Endodermal cell (in vitro differentiated cells): ENCODE results near the gene RIN3. TPM values are rescaled to one million over a fixed set of nuclear protein-coding genes. Genes with fewer than 3 reads are reported as not detected.

ENCODE experiments used
- DNase-seq: peaks from one replicate; pipeline ENCODE4 v3.0.0-alpha.2; 2017
- H3K27ac ChIP-seq: 2 replicates; pipeline ENCODE4 v1.5.1; 2013; ENCODE audit warnings: mild to moderate bottlenecking, low read depth, low read length, moderate library complexity
- H3K27me3 ChIP-seq: 2 replicates; pipeline ENCODE4 v1.6.1; 2013; ENCODE audit warnings: mild to moderate bottlenecking, low read length, moderate library complexity; ENCODE audit not compliant: insufficient read depth, control insufficient read depth, poor library complexity, severe bottlenecking
- H3K36me3 ChIP-seq: 2 replicates; pipeline ENCODE4 v1.7.0; 2013; ENCODE audit warnings: mild to moderate bottlenecking, low read length, moderate library complexity; ENCODE audit not compliant: control insufficient read depth, insufficient read depth
- H3K4me1 ChIP-seq: one replicate; pipeline ENCODE4 v1.7.0; 2013; ENCODE audit warnings: low read length; ENCODE audit not compliant: control insufficient read depth, insufficient read depth
- H3K4me3 ChIP-seq: 2 replicates; pipeline ENCODE4 v1.5.1; 2013; ENCODE audit warnings: mild to moderate bottlenecking, low read length, moderate library complexity
- H3K9ac ChIP-seq: 2 replicates; pipeline ENCODE4 v1.6.1; 2013; ENCODE audit warnings: mild to moderate bottlenecking, low read length, moderate library complexity; ENCODE audit not compliant: poor library complexity, severe bottlenecking; ENCODE audit errors: extremely low read depth
- H3K9me3 ChIP-seq: 2 replicates; pipeline ENCODE4 v1.6.1; 2013; ENCODE audit warnings: mild to moderate bottlenecking, low read length, moderate library complexity; ENCODE audit not compliant: control insufficient read depth
- H3K27ac Mint-ChIP-seq: 2 replicates; pipeline ENCODE4 v1.8.0; 2020; ENCODE audit warnings: mixed read lengths
- H3K27me3 Mint-ChIP-seq: 2 replicates; pipeline ENCODE4 v1.8.0; 2021; ENCODE audit warnings: mild to moderate bottlenecking, mixed read lengths; ENCODE audit not compliant: insufficient read depth
- H3K36me3 Mint-ChIP-seq: 2 replicates; pipeline ENCODE4 v1.8.0; 2020; ENCODE audit warnings: low read depth, mixed read lengths
- H3K4me1 Mint-ChIP-seq: 2 replicates; pipeline ENCODE4 v1.8.0; 2020; ENCODE audit warnings: mixed read lengths
- H3K4me3 Mint-ChIP-seq: 2 replicates; pipeline ENCODE4 v1.8.0; 2020; ENCODE audit warnings: mild to moderate bottlenecking, moderate library complexity, mixed read lengths
- H3K9me3 Mint-ChIP-seq: 2 replicates; pipeline ENCODE4 v1.8.0; 2020; ENCODE audit warnings: mild to moderate bottlenecking, mixed read lengths
- CTCF ChIP-seq: fragments of 200-600 bp; sonication (generic); conservative IDR thresholded peaks from 2 replicates; pipeline ENCODE4 v1.5.0; 2021; ENCODE audit warnings: antibody characterized with exemption, mild to moderate bottlenecking
- WGBS, 2 experiments: methylation state at CpG; one replicate each; pipeline versions ENCODE4 v1.1.5 to v1.1.7; 2013; ENCODE audit warnings: missing lambda C conversion rate in 2 of 2, mixed read lengths in 1 of 2; ENCODE audit not compliant: insufficient coverage in 1 of 2, insufficient read length in 1 of 2; 5-methylcytosine and 5-hydroxymethylcytosine counted together
- total RNA-seq, 2 donors: library from RNA; stranded (reverse); fragmentation: NEBNext Ultra II Directional in 1 of 2; extraction: Animal tissue kit (Norgen Biotek cat#: 25700) in 1 of 2; gene quantifications; 2 replicates in 1 of 2; 3 replicates in 1 of 2; pipeline ENCODE4 v1.2.1, GENCODE V29; 2021

The RIN3 gene
- total RNA-seq, 2 donors from 2014 or later: 5.2 to 6.0 TPM

GRCh38 chr14:92659765-92660561 is 146.4 kb downstream of the RIN3 start:
- 77 to 90% methylated on average over 5 to 11 of the region's 11 CpGs for WGBS, 2 experiments
- peaks cover 6% of the 10 kb centered on the region for H3K4me1 Mint-ChIP-seq
- H3K27ac Mint-ChIP-seq: no peak overlapping the region

GRCh38 chr14:92660571-92660970 is 147.0 kb downstream of the RIN3 start:
- Mint-ChIP-seq H3K27me3 (no peaks in the 10 kb centered on the region), H3K36me3 (no peaks in the 10 kb centered on the region), H3K4me3 (no peak overlapping the region), H3K27ac (no peak overlapping the region), H3K4me1 (peaks cover 7% of the 10 kb centered on the region), H3K9me3 (no peaks in the 10 kb centered on the region)
- H3K36me3 ChIP-seq: no peaks in the 10 kb centered on the region
- H3K4me3 ChIP-seq: no peak overlapping the region
- H3K27ac ChIP-seq: no peak overlapping the region
- H3K27me3 ChIP-seq: no peaks in the 10 kb centered on the region
- no peak for DNase-seq
- H3K9me3 ChIP-seq: no peaks in the 10 kb centered on the region
- no peak overlapping the region for H3K9ac ChIP-seq
- WGBS, 2 experiments: 59 to 67% methylated on average over 3 of the region's 3 CpGs
- TF ChIP-seq CTCF: no peak
- H3K4me1 ChIP-seq: no peaks in the 10 kb centered on the region

More at GRCh38 chr14:92659765-92660561, 146.4 kb downstream of the RIN3 start:
- no peak overlapping the region for H3K4me3 Mint-ChIP-seq
- no peak for DNase-seq
- H3K4me1 ChIP-seq: no peaks in the 10 kb centered on the region
- no peak overlapping the region for H3K9ac ChIP-seq
- no peaks in the 10 kb centered on the region for H3K27me3 ChIP-seq
- H3K9me3 Mint-ChIP-seq: no peaks in the 10 kb centered on the region
- no peak overlapping the region for H3K4me3 ChIP-seq
- H3K27ac ChIP-seq: no peak overlapping the region
- no peaks in the 10 kb centered on the region for H3K9me3 ChIP-seq
- H3K27me3 Mint-ChIP-seq: no peaks in the 10 kb centered on the region
- TF ChIP-seq CTCF: no peak
- H3K36me3 ChIP-seq: no peaks in the 10 kb centered on the region
- no peaks in the 10 kb centered on the region for H3K36me3 Mint-ChIP-seq

- H3K4me1 Mint-ChIP-seq: peaks cover 13% of the 10 kb centered on the region
- H3K36me3 Mint-ChIP-seq: no peaks in the 10 kb centered on the region
- H3K4me3 ChIP-seq: no peak overlapping the region
- no peak overlapping the region for H3K9ac ChIP-seq
- H3K27me3 ChIP-seq: no peaks in the 10 kb centered on the region
- no peak overlapping the region for H3K4me3 Mint-ChIP-seq
- no peak for TF ChIP-seq CTCF
- no peaks in the 10 kb centered on the region for H3K4me1 ChIP-seq
- WGBS, 2 experiments: 91 to 95% methylated on average over 6 to 7 of the region's 7 CpGs
- H3K9me3 Mint-ChIP-seq: no peaks in the 10 kb centered on the region
- no peaks in the 10 kb centered on the region for H3K36me3 ChIP-seq
- no peak overlapping the region for H3K27ac Mint-ChIP-seq
- no peak overlapping the region for H3K27ac ChIP-seq
- DNase-seq: no peak
- H3K9me3 ChIP-seq: no peaks in the 10 kb centered on the region
- no peaks in the 10 kb centered on the region for H3K27me3 Mint-ChIP-seq
These were observed 149.5 kb downstream of the RIN3 start for GRCh38 chr14:92663049-92663448.
